ENCODE data around the gene IBTK.
"Not testable (repeated sequence)": the region's sequence is repeated elsewhere in the genome, so short reads cannot be mapped to it uniquely, and the experiment has no call there.

IBTK gene

GRCh38 chr6:82247505-82248272, at the start of gene IBTK:
TSS of gene IBTK (minus strand) at chr6:82247744. CDS start at chr6:82240486, 7,258 bp downstream.
- DNase-seq, result peak; percentile 91 to 99 (median 97)
- intact Hi-C loops (cut with DNase I), result no loop called here

- no peak for DNase-seq
- intact Hi-C loops (cut with DNase I), result no loop called here
These were observed 36.3 kb upstream of the IBTK start for GRCh38 chr6:82283771-82284410.

GRCh38 chr6:82281550-82281949, 34.0 kb upstream of the IBTK start:
- DNase-seq; intact Hi-C loops (cut with DNase I): not testable (repeated sequence)

GRCh38 chr6:82277686-82278085, 30.1 kb upstream of the IBTK start:
- no peak for DNase-seq
- intact Hi-C loops (cut with DNase I), result no loop called here

- no peak for DNase-seq
These were observed 28.1 kb upstream of the IBTK start for GRCh38 chr6:82275686-82276085.

GRCh38 chr6:82273295-82273694, 25.8 kb upstream of the IBTK start:
- no peak for DNase-seq
- intact Hi-C loops (cut with DNase I), result loop anchor here (5.0 kb wide), 1 partner anchor 784 kb away; no protein-coding TSS in a partner anchor

More at GRCh38 chr6:82275686-82276085, 28.1 kb upstream of the IBTK start:
- intact Hi-C loops (cut with DNase I), result no loop called here

GRCh38 chr6:82270881-82271635, 23.5 kb upstream of the IBTK start:
- DNase-seq, result no peak
- intact Hi-C loops (cut with DNase I), result loop anchor here (5.0 kb wide), 1 partner anchor 786 kb away; no protein-coding TSS in a partner anchor

- intact Hi-C loops (cut with DNase I), result no loop called here
- DNase-seq, result no peak
These were observed 20.8 kb upstream of the IBTK start for GRCh38 chr6:82268301-82268846.

- intact Hi-C loops (cut with DNase I), result no loop called here
These were observed 17.3 kb upstream of the IBTK start for GRCh38 chr6:82264824-82265223.

GRCh38 chr6:82264321-82264720, 16.8 kb upstream of the IBTK start:
- intact Hi-C loops (cut with DNase I), result no loop called here
- DNase-seq, result no peak

More at GRCh38 chr6:82264824-82265223, 17.3 kb upstream of the IBTK start:
- DNase-seq, result peak in 13 of 42 donors; percentile 14 to 65 (median 31)

GRCh38 chr6:82263916-82264315, 16.4 kb upstream of the IBTK start:
- DNase-seq, result no peak
- intact Hi-C loops (cut with DNase I), result no loop called here

GRCh38 chr6:82260997-82261732, 13.6 kb upstream of the IBTK start:
- DNase-seq, result no peak
- intact Hi-C loops (cut with DNase I), result no loop called here

GRCh38 chr6:82259389-82259788, 11.8 kb upstream of the IBTK start:
- no peak for DNase-seq
- intact Hi-C loops (cut with DNase I), result no loop called here

- DNase-seq, result no peak
- intact Hi-C loops (cut with DNase I), result no loop called here
These were observed 9.7 kb upstream of the IBTK start for GRCh38 chr6:82257088-82257774.

- not testable (repeated sequence) for DNase-seq
- intact Hi-C loops (cut with DNase I), result loop anchor here (5.0 kb wide), 1 partner anchor 803 kb away; no protein-coding TSS in a partner anchor
These were observed 7.2 kb upstream of the IBTK start for GRCh38 chr6:82254722-82255121.

GRCh38 chr6:82251942-82252341, 4.4 kb upstream of the IBTK start:
- intact Hi-C loops (cut with DNase I), result loop anchor here (5.0 kb wide), 1 partner anchor 805 kb away; no protein-coding TSS in a partner anchor
- DNase-seq, result peak in 1 of 42 donors; percentile 41

- no peak for DNase-seq
- intact Hi-C loops (cut with DNase I), result loop anchor here (5.0 kb wide), 1 partner anchor 808 kb away; no protein-coding TSS in a partner anchor
These were observed 2.1 kb upstream of the IBTK start for GRCh38 chr6:82249381-82250253.

Data from head of caudate nucleus (tissue), 42 donors.